T-helper 1 cell (primary cell): ENCODE data around the gene NUDT5.
"Not testable (repeated sequence)": the region's sequence is repeated elsewhere in the genome, so short reads cannot be mapped to it uniquely, and the experiment has no call there.

ENCODE experiments used
- DNase-seq, 5 donors: peaks; one replicate each; pipeline ENCODE4 v3.0.0-alpha.2; 2012 to 2020
- total RNA-seq, 4 donors: gene quantifications; one replicate each; lab custom pipeline; 2026; lab: John Stamatoyannopoulos, UW

Gene NUDT5
- total RNA-seq = 18.4 to 40.9 (median 30.1) reads per million in 4 donors

- peak; percentile 70 to 91 (median 77) for DNase-seq
These were observed at the start of gene NUDT5, which contains the start of gene CDC123 for GRCh38 chr10:12195603-12196506. Gene NUDT5 (minus strand): TSS chr10:12195891. CDS start chr10:12186291, 9,600 bp downstream. Gene CDC123 (plus strand): TSS chr10:12196188. CDS start chr10:12196246, 58 bp downstream.

GRCh38 chr10:12243864-12244620, 48.4 kb upstream of the NUDT5 start:
- peak in 1 of 5 donors; percentile 23 for DNase-seq

GRCh38 chr10:12241810-12242529, 46.3 kb upstream of the NUDT5 start:
- DNase-seq = peak in 1 of 5 donors; percentile 12

- DNase-seq = no peak
These were observed 43.1 kb upstream of the NUDT5 start for GRCh38 chr10:12238821-12239220.

GRCh38 chr10:12237265-12238220, 41.9 kb upstream of the NUDT5 start:
- DNase-seq = no peak

- DNase-seq = no peak
These were observed 40.1 kb upstream of the NUDT5 start for GRCh38 chr10:12235796-12236195.

GRCh38 chr10:12235116-12235694, 39.5 kb upstream of the NUDT5 start:
- DNase-seq = no peak

- not testable (repeated sequence) for DNase-seq
These were observed 39.0 kb upstream of the NUDT5 start for GRCh38 chr10:12234687-12235086.

GRCh38 chr10:12228851-12229250, 33.2 kb upstream of the NUDT5 start:
- no peak for DNase-seq

GRCh38 chr10:12226438-12226837, 30.7 kb upstream of the NUDT5 start:
- DNase-seq = not testable (repeated sequence)

GRCh38 chr10:12225444-12225843, 29.8 kb upstream of the NUDT5 start:
- no peak for DNase-seq

GRCh38 chr10:12221323-12222298, 25.9 kb upstream of the NUDT5 start:
- no peak for DNase-seq

GRCh38 chr10:12218991-12219390, 23.3 kb upstream of the NUDT5 start:
- DNase-seq = no peak

GRCh38 chr10:12214763-12215218, 19.1 kb upstream of the NUDT5 start:
- DNase-seq = peak in 4 of 5 donors; percentile 17 to 52 (median 38)

- no peak for DNase-seq
These were observed 18.4 kb upstream of the NUDT5 start for GRCh38 chr10:12214093-12214492.

GRCh38 chr10:12213621-12214020, 17.9 kb upstream of the NUDT5 start:
- no peak for DNase-seq

GRCh38 chr10:12212454-12212853, 16.8 kb upstream of the NUDT5 start:
- DNase-seq = no peak

GRCh38 chr10:12208460-12208859, 12.8 kb upstream of the NUDT5 start:
- DNase-seq = no peak

GRCh38 chr10:12207114-12207513, 11.4 kb upstream of the NUDT5 start:
- no peak for DNase-seq

- no peak for DNase-seq
These were observed 9.4 kb upstream of the NUDT5 start for GRCh38 chr10:12205082-12205481.
